ENCODE measurements around the gene TCP11L2.

DNA sequence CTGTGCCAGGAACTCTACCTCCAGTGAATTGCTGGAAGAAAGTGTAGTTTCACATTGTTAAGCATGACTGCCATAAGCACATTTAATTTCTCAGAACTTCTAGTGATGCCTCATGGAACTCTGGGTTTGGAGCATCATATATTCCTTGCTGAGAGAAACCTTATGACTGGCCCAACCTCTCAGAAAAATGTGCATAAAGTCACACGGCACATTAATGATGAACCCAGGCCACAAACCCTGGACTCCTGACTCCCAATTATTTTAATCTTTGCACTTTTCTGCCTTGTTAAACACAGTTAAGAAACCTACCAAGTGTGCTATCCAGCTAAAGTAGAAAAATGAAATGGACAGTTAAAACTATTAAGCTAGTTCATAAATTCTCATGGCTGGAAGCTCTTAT is 5.6 kb downstream of the TCP11L2 start:
- TF ChIP-seq CTCF (conservative IDR thresholded peaks at IDR 0.05) (no peak), ZFX (IDR thresholded peaks at IDR 0.05) (no peak)

All from C4-2B (cell line).